ENCODE results near the gene MBTD1.
"Not testable (repeated sequence)": the region's sequence is repeated elsewhere in the genome, so short reads cannot be mapped to it uniquely, and the experiment has no call there.

Gene MBTD1

GRCh38 chr17:51185763-51186332 lies 74.0 kb downstream of the MBTD1 start:
- DNase-seq, result no peak

- no peak for DNase-seq
Measured at GRCh38 chr17:51184124-51184523, 75.7 kb downstream of the MBTD1 start.

DNA sequence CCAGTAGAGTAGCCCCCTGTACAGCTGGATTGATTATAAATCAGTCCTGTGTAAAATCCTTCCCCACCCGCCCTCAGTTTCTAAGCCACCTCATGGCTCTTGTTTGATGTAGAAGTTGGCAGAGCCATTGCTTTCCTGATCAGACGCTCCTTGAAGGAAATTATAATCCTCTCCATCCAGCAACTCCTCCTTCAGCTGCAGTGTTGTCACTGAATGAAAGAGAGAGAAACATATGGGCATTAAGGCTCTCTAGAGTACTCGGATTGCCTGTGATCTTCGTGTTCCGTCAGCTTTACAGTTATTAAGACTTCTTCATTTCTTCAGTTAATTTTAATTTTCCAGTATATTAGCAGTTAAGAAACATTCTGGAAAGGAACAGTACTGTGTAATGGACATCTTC lies 79.4 kb downstream of the MBTD1 start:
- DNase-seq, result no peak

- not testable (repeated sequence) for DNase-seq
Measured at GRCh38 chr17:51172030-51172429, 87.8 kb downstream of the MBTD1 start.

GRCh38 chr17:51170736-51171135 lies 89.1 kb downstream of the MBTD1 start:
- DNase-seq, result no peak

GRCh38 chr17:51169340-51169739 lies 90.5 kb downstream of the MBTD1 start:
- no peak for DNase-seq

DNA sequence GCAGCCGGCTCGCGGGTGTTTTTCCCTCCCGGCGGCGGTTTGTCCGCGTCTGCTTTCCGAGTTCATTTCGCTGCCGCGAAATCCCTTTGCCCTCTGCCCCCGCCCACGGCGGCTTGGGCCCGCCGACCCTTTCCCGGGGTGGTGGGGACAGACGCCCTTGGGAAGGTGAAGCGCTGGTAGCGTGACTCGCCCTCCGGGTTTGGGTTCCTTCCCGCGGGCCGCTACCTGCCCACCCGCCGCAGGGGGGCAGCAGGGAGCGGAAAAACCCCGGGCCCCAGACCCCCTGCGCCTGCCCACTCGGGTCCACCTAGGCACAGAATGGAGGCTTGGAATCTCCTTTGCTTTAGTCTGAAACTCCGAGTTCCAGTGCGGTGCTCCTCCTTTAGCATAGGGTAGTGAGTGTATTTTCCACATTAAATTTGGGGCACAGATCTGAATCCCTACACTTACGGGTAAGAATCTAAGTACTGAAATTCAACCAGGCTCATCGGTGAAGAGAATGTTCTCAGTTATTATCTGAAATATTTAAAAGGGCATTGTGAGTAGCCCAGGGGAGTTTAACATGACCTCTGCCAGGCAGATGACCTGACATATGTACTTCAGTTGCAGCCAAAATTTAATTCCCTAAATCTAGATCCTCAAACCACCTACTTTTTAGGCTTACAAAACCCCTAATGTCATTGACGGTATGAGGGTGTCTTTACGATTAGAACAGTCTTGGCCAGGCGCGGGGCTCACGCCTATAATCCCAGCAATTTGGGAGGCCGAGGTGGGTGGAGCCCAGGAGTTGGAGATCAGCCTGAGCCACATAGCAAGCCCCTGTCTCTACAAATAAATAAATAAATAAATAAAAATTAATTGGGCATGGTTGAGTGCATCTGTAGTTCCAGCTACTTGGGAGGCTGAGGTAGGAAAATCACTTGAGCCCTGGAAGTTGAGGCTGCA lies 92.6 kb downstream of the MBTD1 start:
- DNase-seq, result peak; percentile 61

DNA sequence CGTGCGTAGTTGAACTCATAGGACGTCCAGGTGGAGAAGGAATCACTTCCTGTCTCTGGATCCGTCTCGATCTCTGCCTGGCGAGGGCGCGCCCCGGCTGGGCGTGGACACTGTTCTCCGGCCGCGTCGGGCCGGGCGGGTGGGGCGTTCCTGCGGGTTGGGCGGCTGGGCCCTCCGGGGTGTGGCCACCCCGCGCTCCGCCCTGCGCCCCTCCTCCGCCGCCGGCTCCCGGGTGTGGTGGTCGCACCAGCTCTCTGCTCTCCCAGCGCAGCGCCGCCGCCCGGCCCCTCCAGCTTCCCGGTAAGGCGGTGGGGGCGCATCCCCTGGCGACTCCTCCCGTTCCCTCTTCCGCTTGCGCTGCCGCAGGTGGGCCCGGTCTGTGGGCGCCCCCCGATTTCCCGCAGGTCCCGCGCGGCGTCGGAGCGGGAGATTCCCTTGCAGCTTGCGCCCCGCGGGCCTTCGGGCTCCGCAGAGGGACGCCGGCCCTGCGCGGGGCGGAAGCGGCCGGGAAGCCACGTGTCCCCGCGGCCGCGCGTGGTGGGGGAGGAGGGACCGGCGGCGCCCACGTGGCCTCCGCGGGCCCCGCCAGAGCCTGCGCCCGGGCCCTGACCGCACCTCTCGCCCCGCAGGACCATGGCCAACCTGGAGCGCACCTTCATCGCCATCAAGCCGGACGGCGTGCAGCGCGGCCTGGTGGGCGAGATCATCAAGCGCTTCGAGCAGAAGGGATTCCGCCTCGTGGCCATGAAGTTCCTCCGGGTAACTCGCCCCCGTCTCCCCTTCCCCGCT lies 93.5 kb downstream of the MBTD1 start, which contains the start of gene NME2:
TSS of gene NME2 (plus strand) at position 214 of the 789 bp plus-strand sequence. CDS start at position 634, 420 bp downstream.
- DNase-seq, result peak; percentile 68

- DNase-seq, result no peak
Measured at GRCh38 chr17:51165680-51166197, 94.1 kb downstream of the MBTD1 start.

DNA sequence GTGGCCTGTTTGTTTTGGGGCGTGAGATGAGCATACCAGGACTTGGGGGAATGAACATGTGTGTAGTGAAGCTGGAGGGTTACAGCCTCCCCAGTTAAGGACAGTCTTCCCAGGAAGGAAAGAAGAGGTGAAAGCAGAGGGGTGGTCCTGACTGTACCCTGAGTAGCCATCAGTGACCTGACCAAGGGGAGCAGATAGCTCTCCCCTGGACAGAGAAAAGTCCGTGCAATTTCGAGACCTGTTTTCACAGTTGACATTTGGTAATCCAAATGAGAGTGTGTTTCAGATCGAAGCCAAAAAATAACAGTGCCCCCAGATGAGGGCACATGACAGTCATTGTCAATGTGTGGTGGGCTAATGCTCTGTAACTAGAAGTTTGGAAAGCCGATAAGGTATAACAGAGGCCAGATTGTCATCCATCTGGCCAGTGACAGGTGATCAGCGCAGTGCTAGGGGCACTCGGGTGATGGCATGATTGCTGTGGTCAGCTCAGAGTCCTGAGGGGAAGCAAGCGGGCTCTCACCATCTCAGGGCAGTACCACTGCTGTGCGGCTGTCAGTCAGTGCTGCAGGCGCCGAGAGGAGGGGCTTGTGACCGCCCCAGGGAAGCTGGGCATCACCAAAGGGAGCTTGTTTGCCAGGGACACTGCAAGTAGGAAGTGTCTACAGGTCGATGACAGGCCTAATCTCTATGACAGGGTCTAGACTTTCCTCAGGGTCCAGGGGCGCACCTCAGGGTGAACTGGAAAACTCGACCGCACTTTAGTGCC lies 94.8 kb downstream of the MBTD1 start:
- no peak for DNase-seq

- DNase-seq, result no peak
Measured at GRCh38 chr17:51161541-51161940, 98.3 kb downstream of the MBTD1 start.

GRCh38 chr17:51159604-51160003 lies 100.2 kb downstream of the MBTD1 start:
- DNase-seq, result no peak

DNA sequence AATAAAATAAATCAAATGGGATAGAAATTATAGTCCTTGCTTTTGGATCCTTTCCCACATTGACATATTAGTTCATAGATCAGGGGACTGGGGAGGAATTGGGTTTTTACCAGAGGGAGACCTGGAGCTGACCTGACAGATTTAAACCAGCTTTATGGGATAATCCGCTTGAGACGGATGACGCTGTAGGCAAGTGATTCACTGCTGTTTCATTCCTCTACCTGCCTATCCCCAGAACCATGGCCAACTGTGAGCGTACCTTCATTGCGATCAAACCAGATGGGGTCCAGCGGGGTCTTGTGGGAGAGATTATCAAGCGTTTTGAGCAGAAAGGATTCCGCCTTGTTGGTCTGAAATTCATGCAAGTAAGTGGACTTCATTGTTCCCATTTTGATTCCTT lies 104.4 kb downstream of the MBTD1 start:
- DNase-seq, result no peak

GRCh38 chr17:51154176-51154575 lies 105.7 kb downstream of the MBTD1 start:
- DNase-seq, result peak; percentile 8

DNA sequence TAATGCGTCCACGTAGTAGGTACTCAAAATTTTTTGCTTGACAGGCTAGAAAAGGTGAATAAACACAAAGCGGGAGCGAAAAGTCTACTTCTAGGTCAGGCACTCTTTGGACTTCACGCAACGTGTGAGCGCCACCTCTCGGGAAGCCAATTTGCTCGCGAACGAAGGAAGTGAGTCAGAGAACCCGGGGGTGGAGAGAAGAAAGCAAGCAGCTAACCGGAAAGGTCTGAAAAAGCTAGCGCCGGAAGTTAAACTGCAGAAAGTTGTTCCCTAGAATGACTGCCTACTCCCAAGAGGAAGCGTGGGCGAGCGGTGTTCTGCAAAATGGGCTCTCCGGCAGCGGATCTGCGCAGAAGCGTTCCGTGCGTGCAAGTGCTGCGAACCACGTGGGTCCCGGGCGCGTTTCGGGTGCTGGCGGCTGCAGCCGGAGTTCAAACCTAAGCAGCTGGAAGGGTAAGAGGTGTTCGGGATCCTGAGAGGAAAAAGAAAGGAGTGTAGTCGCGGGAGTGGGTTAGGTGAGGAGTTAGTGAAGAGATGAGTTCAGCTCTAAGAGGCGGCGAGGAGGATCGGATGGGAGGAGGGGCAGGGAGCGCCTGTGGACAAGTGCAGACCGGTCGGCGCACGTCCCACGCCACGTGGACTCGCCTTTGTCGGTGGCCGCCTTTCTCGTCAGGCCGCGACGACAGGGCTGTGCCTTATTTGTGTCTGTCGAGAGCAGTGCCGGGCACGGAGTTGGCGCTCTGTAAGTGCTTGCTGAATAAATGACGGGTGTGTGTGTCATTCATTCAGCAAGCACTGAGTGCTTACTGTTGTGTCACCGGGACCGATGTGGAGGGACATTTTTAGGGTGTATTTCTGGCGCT lies 106.4 kb downstream of the MBTD1 start, which contains the start of gene NME1:
TSS of gene NME1 (plus strand) at position 350 of the 863 bp plus-strand sequence. CDS start 2,096 bp downstream, outside the sequence.
- DNase-seq, result peak; percentile 99

DNA sequence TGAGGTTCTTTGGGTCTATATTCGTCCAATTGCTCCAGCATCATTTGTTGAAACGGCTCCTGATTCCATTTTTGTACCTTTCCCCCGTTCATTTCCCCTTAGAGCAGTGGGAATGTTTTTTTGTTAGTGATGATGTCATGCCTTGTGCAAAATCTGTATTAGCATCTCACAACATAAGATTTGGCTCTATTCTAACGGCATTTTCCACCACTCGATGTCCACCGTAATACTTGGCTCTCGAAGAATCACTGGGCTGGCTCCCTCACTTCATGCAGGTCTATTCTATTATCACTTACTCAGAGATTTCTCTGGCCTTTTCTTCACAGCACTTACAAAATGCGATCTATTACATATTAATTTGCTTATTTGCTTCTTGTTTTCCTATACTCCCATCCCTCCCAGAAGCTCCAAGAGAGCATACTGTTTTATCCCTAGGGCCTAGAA lies 107.1 kb downstream of the MBTD1 start:
- no peak for DNase-seq

GRCh38 chr17:51150932-51151331 lies 108.9 kb downstream of the MBTD1 start:
- DNase-seq, result no peak

DNA sequence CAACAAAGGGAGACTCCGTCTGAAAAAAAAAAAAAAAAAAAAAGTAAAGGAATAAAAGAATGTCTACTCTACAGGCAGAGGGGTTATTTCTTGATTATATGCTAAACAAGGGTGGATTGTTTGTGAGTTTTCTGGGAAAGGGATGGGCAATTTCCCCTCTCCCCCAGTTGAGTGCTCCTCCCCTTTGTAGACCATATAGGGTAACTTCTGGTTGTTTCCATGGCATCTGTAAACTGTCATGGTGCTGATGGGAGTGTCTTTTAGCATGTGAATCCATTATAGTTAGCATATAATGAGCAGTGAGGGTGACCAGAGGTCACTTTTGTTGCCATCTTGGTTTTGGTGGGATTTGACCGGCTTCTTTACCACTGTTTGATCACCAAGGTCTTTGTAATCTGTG lies 110.7 kb downstream of the MBTD1 start:
- no peak for DNase-seq

DNA sequence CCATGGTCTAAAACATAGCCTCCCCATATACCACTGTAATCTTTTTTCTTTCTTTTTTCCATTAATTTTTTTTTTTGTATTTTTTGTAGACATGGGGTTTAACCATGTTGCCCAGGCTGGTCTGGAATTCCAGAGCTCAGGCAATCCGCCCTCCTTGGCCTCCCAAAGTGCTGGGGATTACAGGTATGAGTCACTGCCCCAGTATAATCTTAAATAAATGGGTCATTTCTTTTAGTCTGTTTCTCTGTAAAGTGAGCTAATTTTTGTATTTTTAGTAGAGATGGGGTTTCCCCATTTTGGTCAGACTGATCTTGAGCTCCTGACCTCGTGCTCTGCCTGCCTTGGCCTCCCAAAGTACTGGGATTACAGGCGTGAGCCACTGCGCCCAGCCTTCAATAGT lies 112.2 kb downstream of the MBTD1 start:
- no peak for DNase-seq

DNA sequence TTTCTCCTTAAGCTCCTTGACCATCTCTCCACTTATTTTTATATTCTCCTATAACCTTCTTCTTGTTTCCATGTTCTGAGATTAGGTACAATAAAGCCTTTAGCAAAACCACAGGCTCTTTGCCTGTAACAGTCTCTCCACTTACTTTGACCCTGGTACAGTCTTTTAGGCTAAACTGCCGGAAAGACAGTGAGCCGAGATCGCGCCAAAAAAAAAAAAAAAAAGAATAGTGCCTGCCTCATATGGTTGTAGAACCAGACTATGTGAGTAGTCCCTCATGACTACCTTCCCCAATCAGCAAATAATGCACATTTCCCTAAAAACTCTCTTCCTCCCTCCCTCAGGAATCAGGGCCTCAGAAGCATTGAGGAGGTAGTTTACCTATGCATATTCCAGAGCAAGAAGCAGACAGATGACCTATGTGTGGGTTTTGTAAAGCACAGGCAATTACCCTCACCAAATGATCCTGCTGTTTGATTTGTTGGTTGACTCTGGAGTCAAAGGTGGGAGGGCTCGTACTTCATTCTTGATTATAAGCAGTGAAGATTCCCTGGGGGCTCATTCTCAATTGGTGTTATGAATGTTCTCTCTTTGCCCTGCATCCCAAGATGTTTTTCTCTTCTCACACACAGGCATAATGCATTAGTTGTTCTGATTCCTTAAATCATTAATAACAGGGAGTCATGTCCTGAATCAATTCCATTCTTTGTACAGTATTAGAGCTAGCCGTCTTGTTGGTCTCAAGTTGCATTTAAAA lies 115.4 kb downstream of the MBTD1 start:
- DNase-seq, result no peak

All from CD4-positive, alpha-beta T cell treated with Interleukin-17A for 1 hour (primary cell).